GM23338 (cell line): Measurements from ENCODE around the gene TUBB. TPM values are rescaled to one million over a fixed set of nuclear protein-coding genes. Genes with fewer than 3 reads are reported as not detected.

ENCODE experiments used
- ATAC-seq: fragments of 200-7000 bp; cut with Tn5 transposase; 3 replicates; pipeline ENCODE4 v1.9.1; 2020
- DNase-seq: peaks from one replicate; pipeline ENCODE4 v3.0.0-alpha.2; 2015; ENCODE audit warnings: low spot score
- H2AFZ ChIP-seq: fragments of 200-600 bp; sonication (generic); 2 replicates; pipeline ENCODE4 v1.8.0; 2016; ENCODE audit warnings: antibody characterized with exemption, mild to moderate bottlenecking, moderate library complexity
- H3F3A ChIP-seq: fragments of 200-600 bp; sonication (generic); replicated peaks from 2 replicates; pipeline ENCODE4 v1.8.0; 2017; ENCODE audit warnings: antibody characterized with exemption, mixed run types, low read depth
- H3K27ac ChIP-seq: fragments of 200-600 bp; sonication (generic); 2 replicates; pipeline ENCODE4 v1.6.1; 2016; ENCODE audit warnings: low read depth
- H3K27me3 ChIP-seq: fragments of 200-600 bp; sonication (generic); 2 replicates; pipeline ENCODE4 v1.8.0; 2016; ENCODE audit warnings: mild to moderate bottlenecking, mixed run types, moderate library complexity; ENCODE audit not compliant: insufficient read depth
- H3K36me3 ChIP-seq: fragments of 200-600 bp; sonication (generic); 2 replicates; pipeline ENCODE4 v1.8.0; 2016; ENCODE audit warnings: mild to moderate bottlenecking; ENCODE audit not compliant: insufficient read depth
- H3K4me1 ChIP-seq: fragments of 200-600 bp; sonication (generic); 2 replicates; pipeline ENCODE4 v1.8.0; 2016; ENCODE audit warnings: mild to moderate bottlenecking, moderate library complexity; ENCODE audit not compliant: insufficient read depth
- H3K4me2 ChIP-seq: fragments of 200-600 bp; sonication (generic); 2 replicates; pipeline ENCODE4 v1.7.1; 2017; ENCODE audit warnings: mixed run types
- H3K4me3 ChIP-seq: fragments of 200-600 bp; sonication (generic); 2 replicates; pipeline ENCODE4 v1.6.1; 2016; ENCODE audit warnings: mixed run types
- H3K79me2 ChIP-seq: fragments of 200-600 bp; sonication (generic); replicated peaks from 2 replicates; pipeline ENCODE4 v1.8.0; 2017; ENCODE audit warnings: mild to moderate bottlenecking; ENCODE audit not compliant: insufficient read depth
- H3K9me2 ChIP-seq: fragments of 200-600 bp; sonication (generic); 2 replicates; pipeline ENCODE4 v1.8.0; 2017; ENCODE audit not compliant: insufficient read depth
- H4K20me1 ChIP-seq: fragments of 200-600 bp; sonication (generic); replicated peaks from 2 replicates; pipeline ENCODE4 v1.8.0; 2017; ENCODE audit warnings: mild to moderate bottlenecking; ENCODE audit not compliant: insufficient read depth
- H3K27ac Mint-ChIP-seq: 2 replicates; pipeline ENCODE4 v1.8.0; 2020; ENCODE audit warnings: inconsistent platforms, mild to moderate bottlenecking, moderate library complexity, mixed read lengths
- H3K27me3 Mint-ChIP-seq: 3 replicates; pipeline ENCODE4 v1.8.0; 2022; ENCODE audit warnings: low read depth, mild to moderate bottlenecking, moderate library complexity, mixed read lengths, inconsistent platforms; ENCODE audit not compliant: insufficient read depth, poor library complexity
- H3K36me3 Mint-ChIP-seq: 3 replicates; pipeline ENCODE4 v1.8.0; 2021; ENCODE audit warnings: low read depth, mild to moderate bottlenecking, inconsistent platforms, moderate library complexity, mixed read lengths
- H3K4me1 Mint-ChIP-seq: 3 replicates; pipeline ENCODE4 v1.8.0; 2020; ENCODE audit warnings: mild to moderate bottlenecking, inconsistent platforms, mixed read lengths
- H3K4me3 Mint-ChIP-seq: 3 replicates; pipeline ENCODE4 v1.8.0; 2021; ENCODE audit warnings: moderate library complexity, mild to moderate bottlenecking, inconsistent platforms, mixed read lengths
- H3K9me3 Mint-ChIP-seq: 3 replicates; pipeline ENCODE4 v1.8.0; 2020; ENCODE audit warnings: moderate library complexity, mild to moderate bottlenecking, inconsistent platforms, mixed read lengths
- CREB1 ChIP-seq: fragments of 250-450 bp; sonication (Bioruptor Pico); IDR thresholded peaks from 2 replicates; pipeline ENCODE4 v1.5.0; 2020; ENCODE audit warnings: low read depth, mild to moderate bottlenecking, moderate library complexity
- EZH2 ChIP-seq: fragments of 200-600 bp; sonication (generic); IDR thresholded peaks from one replicate; pipeline ENCODE4 v1.8.0; 2017; ENCODE audit warnings: antibody characterized with exemption, mild to moderate bottlenecking, low read depth; ENCODE audit not compliant: unreplicated experiment
- EZH2phosphoT487 ChIP-seq: fragments of 200-600 bp; sonication (generic); IDR thresholded peaks from one replicate; pipeline ENCODE4 v1.8.1; 2018; ENCODE audit warnings: antibody characterized with exemption; ENCODE audit not compliant: unreplicated experiment
- JUNB ChIP-seq: IDR thresholded peaks from one replicate; pipeline ENCODE4 v1.6.1; 2016; ENCODE audit warnings: antibody characterized with exemption; ENCODE audit not compliant: unreplicated experiment
- NANOG ChIP-seq: IDR thresholded peaks from 2 replicates; pipeline ENCODE4 v1.6.1; 2016; ENCODE audit warnings: antibody characterized with exemption, borderline replicate concordance
- POLR2AphosphoS5 ChIP-seq: IDR thresholded peaks from 2 replicates; pipeline ENCODE4 v1.6.1; 2016; ENCODE audit warnings: antibody characterized with exemption, low read depth
- STAT1 ChIP-seq: IDR thresholded peaks from one replicate; pipeline ENCODE4 v1.6.1; 2016; ENCODE audit warnings: antibody characterized with exemption; ENCODE audit not compliant: unreplicated experiment
- ZNF114 ChIP-seq: fragments of 250-450 bp; sonication (Bioruptor Pico); IDR thresholded peaks from 2 replicates; pipeline ENCODE4 v1.5.0; 2020; ENCODE audit warnings: mild to moderate bottlenecking, moderate library complexity
- ZNF331 ChIP-seq: fragments of 250-450 bp; sonication (Bioruptor Pico); IDR thresholded peaks from 2 replicates; pipeline ENCODE4 v1.5.0; 2020; ENCODE audit warnings: low read depth, mild to moderate bottlenecking, moderate library complexity
- polyA plus RNA-seq: library from polyadenylated mRNA; unstranded; fragments of >200 nt; fragmentation: Nextera tagmentation; extraction: Ambion mirVana; gene quantifications from 2 replicates; pipeline ENCODE4 v1.2.1, GENCODE V29; 2016
- total RNA-seq: library from RNA; depleted of rRNA; stranded (reverse); fragments of >200 nt; shearing (Covaris generic); gene quantifications from 2 replicates; pipeline ENCODE4 v1.2.3, GENCODE V29; 2014
- TF ChIP-seq, protein P1 (sequence below): fragments of 250-450 bp; sonication (Bioruptor Pico); IDR thresholded peaks from 2 replicates; pipeline ENCODE4 v1.5.0; 2020; ENCODE audit warnings: mild to moderate bottlenecking, moderate library complexity
- TF ChIP-seq, protein P2 (sequence below): IDR thresholded peaks from one replicate; pipeline ENCODE4 v1.6.1; 2018; ENCODE audit warnings: antibody characterized with exemption; ENCODE audit not compliant: unreplicated experiment
- TF ChIP-seq, protein P3 (sequence below): IDR thresholded peaks from 2 replicates; pipeline ENCODE4 v1.6.1; 2016; ENCODE audit warnings: antibody characterized with exemption
- TF ChIP-seq, protein P4 (sequence below), 2 experiments: fragments of 200-600 bp in 1 of 2; sonication (generic) in 1 of 2; conservative IDR thresholded peaks; 2 replicates each; pipeline versions ENCODE4 v1.5.1 to v1.6.1; 2016 to 2017; ENCODE audit warnings: antibody characterized with exemption in 2 of 2, low read depth in 2 of 2, mild to moderate bottlenecking in 2 of 2, moderate library complexity in 1 of 2

TUBB gene
- total and polyA plus RNA-seq, 2 experiments from 2014 or later = 1,041 to 1,704 TPM

DNA sequence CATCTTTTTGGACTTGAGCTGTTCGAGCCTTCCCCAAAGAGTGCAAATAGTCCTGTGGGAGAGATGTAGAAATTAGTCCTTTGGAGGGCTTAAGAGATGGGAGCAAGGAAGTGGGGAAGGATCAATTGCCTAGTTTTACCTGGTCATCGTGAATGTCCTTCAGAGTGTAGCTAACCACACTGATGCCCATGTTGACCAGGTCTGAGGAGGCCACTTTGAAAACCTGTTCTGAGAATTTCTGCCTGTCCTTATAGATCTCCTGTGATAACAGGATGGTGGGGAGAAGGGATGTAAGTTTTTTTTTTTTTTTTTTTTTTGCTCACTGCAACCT, 20.4 kb downstream of the TUBB start:
- TF ChIP-seq JUNB (no peak), EZH2 (no peak), ZNF114 (CRISPR knock-in tag) (no peak), NANOG (no peak), POLR2AphosphoS5 (no peak), CREB1 (no peak), STAT1 (no peak), EZH2phosphoT487 (no peak), ZNF331 (no peak)
- TF ChIP-seq, protein P1, sequence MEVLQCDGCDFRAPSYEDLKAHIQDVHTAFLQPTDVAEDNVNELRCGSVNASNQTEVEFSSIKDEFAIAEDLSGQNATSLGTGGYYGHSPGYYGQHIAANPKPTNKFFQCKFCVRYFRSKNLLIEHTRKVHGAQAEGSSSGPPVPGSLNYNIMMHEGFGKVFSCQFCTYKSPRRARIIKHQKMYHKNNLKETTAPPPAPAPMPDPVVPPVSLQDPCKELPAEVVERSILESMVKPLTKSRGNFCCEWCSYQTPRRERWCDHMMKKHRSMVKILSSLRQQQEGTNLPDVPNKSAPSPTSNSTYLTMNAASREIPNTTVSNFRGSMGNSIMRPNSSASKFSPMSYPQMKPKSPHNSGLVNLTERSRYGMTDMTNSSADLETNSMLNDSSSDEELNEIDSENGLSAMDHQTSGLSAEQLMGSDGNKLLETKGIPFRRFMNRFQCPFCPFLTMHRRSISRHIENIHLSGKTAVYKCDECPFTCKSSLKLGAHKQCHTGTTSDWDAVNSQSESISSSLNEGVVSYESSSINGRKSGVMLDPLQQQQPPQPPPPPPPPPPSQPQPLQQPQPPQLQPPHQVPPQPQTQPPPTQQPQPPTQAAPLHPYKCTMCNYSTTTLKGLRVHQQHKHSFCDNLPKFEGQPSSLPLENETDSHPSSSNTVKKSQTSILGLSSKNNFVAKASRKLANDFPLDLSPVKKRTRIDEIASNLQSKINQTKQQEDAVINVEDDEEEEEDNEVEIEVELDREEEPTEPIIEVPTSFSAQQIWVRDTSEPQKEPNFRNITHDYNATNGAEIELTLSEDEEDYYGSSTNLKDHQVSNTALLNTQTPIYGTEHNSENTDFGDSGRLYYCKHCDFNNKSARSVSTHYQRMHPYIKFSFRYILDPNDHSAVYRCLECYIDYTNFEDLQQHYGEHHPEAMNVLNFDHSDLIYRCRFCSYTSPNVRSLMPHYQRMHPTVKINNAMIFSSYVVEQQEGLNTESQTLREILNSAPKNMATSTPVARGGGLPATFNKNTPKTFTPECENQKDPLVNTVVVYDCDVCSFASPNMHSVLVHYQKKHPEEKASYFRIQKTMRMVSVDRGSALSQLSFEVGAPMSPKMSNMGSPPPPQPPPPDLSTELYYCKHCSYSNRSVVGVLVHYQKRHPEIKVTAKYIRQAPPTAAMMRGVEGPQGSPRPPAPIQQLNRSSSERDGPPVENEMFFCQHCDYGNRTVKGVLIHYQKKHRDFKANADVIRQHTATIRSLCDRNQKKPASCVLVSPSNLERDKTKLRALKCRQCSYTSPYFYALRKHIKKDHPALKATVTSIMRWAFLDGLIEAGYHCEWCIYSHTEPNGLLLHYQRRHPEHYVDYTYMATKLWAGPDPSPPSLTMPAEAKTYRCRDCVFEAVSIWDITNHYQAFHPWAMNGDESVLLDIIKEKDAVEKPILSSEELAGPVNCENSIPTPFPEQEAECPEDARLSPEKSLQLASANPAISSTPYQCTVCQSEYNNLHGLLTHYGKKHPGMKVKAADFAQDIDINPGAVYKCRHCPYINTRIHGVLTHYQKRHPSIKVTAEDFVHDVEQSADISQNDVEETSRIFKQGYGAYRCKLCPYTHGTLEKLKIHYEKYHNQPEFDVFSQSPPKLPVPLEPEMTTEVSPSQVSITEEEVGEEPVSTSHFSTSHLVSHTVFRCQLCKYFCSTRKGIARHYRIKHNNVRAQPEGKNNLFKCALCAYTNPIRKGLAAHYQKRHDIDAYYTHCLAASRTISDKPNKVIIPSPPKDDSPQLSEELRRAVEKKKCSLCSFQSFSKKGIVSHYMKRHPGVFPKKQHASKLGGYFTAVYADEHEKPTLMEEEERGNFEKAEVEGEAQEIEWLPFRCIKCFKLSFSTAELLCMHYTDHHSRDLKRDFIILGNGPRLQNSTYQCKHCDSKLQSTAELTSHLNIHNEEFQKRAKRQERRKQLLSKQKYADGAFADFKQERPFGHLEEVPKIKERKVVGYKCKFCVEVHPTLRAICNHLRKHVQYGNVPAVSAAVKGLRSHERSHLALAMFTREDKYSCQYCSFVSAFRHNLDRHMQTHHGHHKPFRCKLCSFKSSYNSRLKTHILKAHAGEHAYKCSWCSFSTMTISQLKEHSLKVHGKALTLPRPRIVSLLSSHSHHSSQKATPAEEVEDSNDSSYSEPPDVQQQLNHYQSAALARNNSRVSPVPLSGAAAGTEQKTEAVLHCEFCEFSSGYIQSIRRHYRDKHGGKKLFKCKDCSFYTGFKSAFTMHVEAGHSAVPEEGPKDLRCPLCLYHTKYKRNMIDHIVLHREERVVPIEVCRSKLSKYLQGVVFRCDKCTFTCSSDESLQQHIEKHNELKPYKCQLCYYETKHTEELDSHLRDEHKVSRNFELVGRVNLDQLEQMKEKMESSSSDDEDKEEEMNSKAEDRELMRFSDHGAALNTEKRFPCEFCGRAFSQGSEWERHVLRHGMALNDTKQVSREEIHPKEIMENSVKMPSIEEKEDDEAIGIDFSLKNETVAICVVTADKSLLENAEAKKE (CRISPR knock-in tag) = no peak
- TF ChIP-seq, protein P2, sequence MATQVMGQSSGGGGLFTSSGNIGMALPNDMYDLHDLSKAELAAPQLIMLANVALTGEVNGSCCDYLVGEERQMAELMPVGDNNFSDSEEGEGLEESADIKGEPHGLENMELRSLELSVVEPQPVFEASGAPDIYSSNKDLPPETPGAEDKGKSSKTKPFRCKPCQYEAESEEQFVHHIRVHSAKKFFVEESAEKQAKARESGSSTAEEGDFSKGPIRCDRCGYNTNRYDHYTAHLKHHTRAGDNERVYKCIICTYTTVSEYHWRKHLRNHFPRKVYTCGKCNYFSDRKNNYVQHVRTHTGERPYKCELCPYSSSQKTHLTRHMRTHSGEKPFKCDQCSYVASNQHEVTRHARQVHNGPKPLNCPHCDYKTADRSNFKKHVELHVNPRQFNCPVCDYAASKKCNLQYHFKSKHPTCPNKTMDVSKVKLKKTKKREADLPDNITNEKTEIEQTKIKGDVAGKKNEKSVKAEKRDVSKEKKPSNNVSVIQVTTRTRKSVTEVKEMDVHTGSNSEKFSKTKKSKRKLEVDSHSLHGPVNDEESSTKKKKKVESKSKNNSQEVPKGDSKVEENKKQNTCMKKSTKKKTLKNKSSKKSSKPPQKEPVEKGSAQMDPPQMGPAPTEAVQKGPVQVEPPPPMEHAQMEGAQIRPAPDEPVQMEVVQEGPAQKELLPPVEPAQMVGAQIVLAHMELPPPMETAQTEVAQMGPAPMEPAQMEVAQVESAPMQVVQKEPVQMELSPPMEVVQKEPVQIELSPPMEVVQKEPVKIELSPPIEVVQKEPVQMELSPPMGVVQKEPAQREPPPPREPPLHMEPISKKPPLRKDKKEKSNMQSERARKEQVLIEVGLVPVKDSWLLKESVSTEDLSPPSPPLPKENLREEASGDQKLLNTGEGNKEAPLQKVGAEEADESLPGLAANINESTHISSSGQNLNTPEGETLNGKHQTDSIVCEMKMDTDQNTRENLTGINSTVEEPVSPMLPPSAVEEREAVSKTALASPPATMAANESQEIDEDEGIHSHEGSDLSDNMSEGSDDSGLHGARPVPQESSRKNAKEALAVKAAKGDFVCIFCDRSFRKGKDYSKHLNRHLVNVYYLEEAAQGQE = no peak
- TF ChIP-seq, protein P3, sequence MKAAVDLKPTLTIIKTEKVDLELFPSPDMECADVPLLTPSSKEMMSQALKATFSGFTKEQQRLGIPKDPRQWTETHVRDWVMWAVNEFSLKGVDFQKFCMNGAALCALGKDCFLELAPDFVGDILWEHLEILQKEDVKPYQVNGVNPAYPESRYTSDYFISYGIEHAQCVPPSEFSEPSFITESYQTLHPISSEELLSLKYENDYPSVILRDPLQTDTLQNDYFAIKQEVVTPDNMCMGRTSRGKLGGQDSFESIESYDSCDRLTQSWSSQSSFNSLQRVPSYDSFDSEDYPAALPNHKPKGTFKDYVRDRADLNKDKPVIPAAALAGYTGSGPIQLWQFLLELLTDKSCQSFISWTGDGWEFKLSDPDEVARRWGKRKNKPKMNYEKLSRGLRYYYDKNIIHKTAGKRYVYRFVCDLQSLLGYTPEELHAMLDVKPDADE = no peak
- TF ChIP-seq, protein P4, sequence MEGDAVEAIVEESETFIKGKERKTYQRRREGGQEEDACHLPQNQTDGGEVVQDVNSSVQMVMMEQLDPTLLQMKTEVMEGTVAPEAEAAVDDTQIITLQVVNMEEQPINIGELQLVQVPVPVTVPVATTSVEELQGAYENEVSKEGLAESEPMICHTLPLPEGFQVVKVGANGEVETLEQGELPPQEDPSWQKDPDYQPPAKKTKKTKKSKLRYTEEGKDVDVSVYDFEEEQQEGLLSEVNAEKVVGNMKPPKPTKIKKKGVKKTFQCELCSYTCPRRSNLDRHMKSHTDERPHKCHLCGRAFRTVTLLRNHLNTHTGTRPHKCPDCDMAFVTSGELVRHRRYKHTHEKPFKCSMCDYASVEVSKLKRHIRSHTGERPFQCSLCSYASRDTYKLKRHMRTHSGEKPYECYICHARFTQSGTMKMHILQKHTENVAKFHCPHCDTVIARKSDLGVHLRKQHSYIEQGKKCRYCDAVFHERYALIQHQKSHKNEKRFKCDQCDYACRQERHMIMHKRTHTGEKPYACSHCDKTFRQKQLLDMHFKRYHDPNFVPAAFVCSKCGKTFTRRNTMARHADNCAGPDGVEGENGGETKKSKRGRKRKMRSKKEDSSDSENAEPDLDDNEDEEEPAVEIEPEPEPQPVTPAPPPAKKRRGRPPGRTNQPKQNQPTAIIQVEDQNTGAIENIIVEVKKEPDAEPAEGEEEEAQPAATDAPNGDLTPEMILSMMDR (conservative IDR thresholded peaks at IDR 0.05; ENCODE audit: low read depth in 2 of 2) = no peak
- peaks cover 8% of the 10 kb centered on the region for H3K27me3 ChIP-seq
- Mint-ChIP-seq H3K27me3 (peaks cover 28% of the 10 kb centered on the region), H3K36me3 (peaks cover 63% of the 10 kb centered on the region), H3K9me3 (no peaks in the 10 kb centered on the region; the same call in 2 of the 3 replicates), H3K27ac (no peak overlapping the region; the same call in 1 of the 2 replicates), H3K4me3 (peak overlapping the region; percentile 92), H3K4me1 (peaks cover 23% of the 10 kb centered on the region)
- H3K4me1 ChIP-seq = peaks cover 19% of the 10 kb centered on the region
- peaks cover 18% of the 10 kb centered on the region for H4K20me1 ChIP-seq
- H2AFZ ChIP-seq = no peak overlapping the region
- H3K36me3 ChIP-seq = peaks cover 31% of the 10 kb centered on the region
- no peak overlapping the region for H3K4me2 ChIP-seq
- no peak overlapping the region for H3K4me3 ChIP-seq
- H3F3A ChIP-seq = peaks cover 34% of the 10 kb centered on the region
- no peaks in the 10 kb centered on the region for H3K9me2 ChIP-seq
- DNase-seq = no peak
- H3K79me2 ChIP-seq = peaks cover 20% of the 10 kb centered on the region
- no peak for ATAC-seq
- no peak overlapping the region for H3K27ac ChIP-seq
